Subcutaneous adipose tissue (tissue), 4 donors: ENCODE data around the gene ESAM. TPM values are rescaled to one million over a fixed set of nuclear protein-coding genes. Genes with fewer than 3 reads are reported as not detected.

Source experiments
- CTCF ChIP-seq: fragments of 450-650 bp; IDR thresholded peaks from one replicate; pipeline ENCODE4 v1.5.1; 2016; ENCODE audit warnings: low read depth, mild to moderate bottlenecking, control low read depth, antibody characterized with exemption, moderate library complexity
- total RNA-seq, 4 donors: library from RNA; depleted of rRNA; stranded (reverse); fragments of >200 nt; gene quantifications; one replicate each; pipeline ENCODE4 v1.1.0, GENCODE V29; 2016

The ESAM gene
- total RNA-seq, 4 donors from 2014 or later = 15.0 to 82.7 (median 38.6) TPM

- TF ChIP-seq CTCF = no peak
Measured at GRCh38 chr11:124754309-124754708, 7.8 kb downstream of the ESAM start.

GRCh38 chr11:124753624-124754023 is 8.5 kb downstream of the ESAM start:
- no peak for TF ChIP-seq CTCF

- TF ChIP-seq CTCF = no peak
Measured at GRCh38 chr11:124753205-124753604, 8.9 kb downstream of the ESAM start.

- no peak for TF ChIP-seq CTCF
Measured at GRCh38 chr11:124752471-124753102, 9.5 kb downstream of the ESAM start.

GRCh38 chr11:124751741-124752470 is 10.2 kb downstream of the ESAM start, which contains the start of gene VSIG2:
Gene VSIG2, minus strand, starts transcription at chr11:124752255. Its CDS starts 118 bp downstream, at chr11:124752137.
- no peak for TF ChIP-seq CTCF

- no peak for TF ChIP-seq CTCF
Measured at GRCh38 chr11:124751391-124751740, 10.7 kb downstream of the ESAM start.

- TF ChIP-seq CTCF = no peak
Measured at GRCh38 chr11:124749912-124750311, 12.2 kb downstream of the ESAM start.
